ENCODE data around the gene PTPN22.

GRCh38 chr1:113895961-113896360 lies 24.4 kb upstream of the PTPN22 start:
- TF ChIP-seq CTCF (IDR thresholded peaks at IDR 0.05): no peak
- TF ChIP-seq EP300 (IDR thresholded peaks at IDR 0.05): no peak
